SK-N-DZ (cell line): ENCODE results near the gene TRIM17. TPM values are rescaled to one million over a fixed set of nuclear protein-coding genes. Genes with fewer than 3 reads are reported as not detected.

Experiments used
- DNase-seq: peaks from one replicate; pipeline ENCODE4 v3.0.0-alpha.2; 2015; ENCODE audit warnings: low spot score
- polyA plus RNA-seq, 2 experiments: library from polyadenylated mRNA; depleted of rRNA; stranded (reverse); fragments of >200 nt; gene quantifications; 2 replicates each; pipeline ENCODE4 v1.2.3, GENCODE V29; 2014

TRIM17 gene
- polyA plus RNA-seq (2014; cell fraction: cytosol; rRNA removed): 1.8 and 4.8 TPM in 2 replicates
- polyA plus RNA-seq (2014; cell fraction: nucleus; rRNA removed): 10.2 and 13.3 TPM in 2 replicates

- DNase-seq: no peak
These were observed at the start of gene TRIM17 for GRCh38 chr1:228416217-228416933. Gene TRIM17, minus strand, starts transcription at chr1:228416861. Its CDS starts 1,789 bp downstream, at chr1:228415072.

- no peak for DNase-seq
These were observed 49.0 kb upstream of the TRIM17 start for GRCh38 chr1:228465571-228466146.

- peak; percentile 22 for DNase-seq
These were observed 48.5 kb upstream of the TRIM17 start for GRCh38 chr1:228465141-228465540.

GRCh38 chr1:228464487-228464983 lies 47.9 kb upstream of the TRIM17 start:
- peak; percentile 96 for DNase-seq

- peak; percentile 87 for DNase-seq
These were observed 47.1 kb upstream of the TRIM17 start for GRCh38 chr1:228463559-228464455.

GRCh38 chr1:228463009-228463558 lies 46.4 kb upstream of the TRIM17 start:
- DNase-seq: no peak

- no peak for DNase-seq
These were observed 45.9 kb upstream of the TRIM17 start for GRCh38 chr1:228462560-228462959.

- DNase-seq: no peak
These were observed 44.2 kb upstream of the TRIM17 start for GRCh38 chr1:228460821-228461220.

- DNase-seq: peak; percentile 88
These were observed 42.7 kb upstream of the TRIM17 start for GRCh38 chr1:228459091-228459993.

- peak; percentile 99 for DNase-seq
These were observed 40.9 kb upstream of the TRIM17 start for GRCh38 chr1:228457396-228458176.

- DNase-seq: no peak
These were observed 40.3 kb upstream of the TRIM17 start for GRCh38 chr1:228457017-228457395.

GRCh38 chr1:228456252-228457016 lies 39.8 kb upstream of the TRIM17 start:
- DNase-seq: no peak

GRCh38 chr1:228455715-228456114 lies 39.1 kb upstream of the TRIM17 start:
- DNase-seq: no peak

GRCh38 chr1:228454238-228454637 lies 37.6 kb upstream of the TRIM17 start:
- no peak for DNase-seq

GRCh38 chr1:228453614-228454013 lies 37.0 kb upstream of the TRIM17 start:
- DNase-seq: no peak

- no peak for DNase-seq
These were observed 36.4 kb upstream of the TRIM17 start for GRCh38 chr1:228453022-228453560.

- DNase-seq: no peak
These were observed 35.7 kb upstream of the TRIM17 start for GRCh38 chr1:228452194-228453021.

- DNase-seq: no peak
These were observed 33.5 kb upstream of the TRIM17 start for GRCh38 chr1:228450200-228450599.
